ENCODE data around the gene KCNN1. TPM values are rescaled to one million over a fixed set of nuclear protein-coding genes. Genes with fewer than 3 reads are reported as not detected.
A peak's percentile ranks its signal among the peaks of the same experiment; 100 is the strongest.

KCNN1 gene
- total and polyA plus RNA-seq, 2 of the 13 experiments (the other 11 are each of a cell fraction or from before 2014, with no cell fraction given): 0.04 TPM; not detected in 1

GRCh38 chr19:18029617-18030338 lies 62.9 kb downstream of the KCNN1 start (continued):
- TF ChIP-seq STAT6 (CRISPR knock-in tag; IDR thresholded peaks at IDR 0.05; ENCODE audit: borderline replicate concordance) (no peak), ZZZ3 (CRISPR knock-in tag; IDR thresholded peaks at IDR 0.05; ENCODE audit: borderline replicate concordance) (no peak), KLF15 (CRISPR knock-in tag; IDR thresholded peaks at IDR 0.05; ENCODE audit: borderline replicate concordance) (no peak), ATF5 (CRISPR knock-in tag; IDR thresholded peaks at IDR 0.05; ENCODE audit: low read depth) (no peak), SRSF4 (IDR thresholded peaks at IDR 0.05; ENCODE audit: low read depth, low read length, poor library complexity, severe bottlenecking) (no peak), TRAFD1 (CRISPR knock-in tag; IDR thresholded peaks at IDR 0.05; ENCODE audit: borderline replicate concordance) (no peak), TOPORS (CRISPR knock-in tag; IDR thresholded peaks at IDR 0.05) (no peak), PHF8 (CRISPR knock-in tag; IDR thresholded peaks at IDR 0.05) (no peak), CCAR2 (optimal IDR thresholded peaks at IDR 0.05; ENCODE audit: low read depth, low read length) (no peak), ZNF326 (CRISPR knock-in tag; IDR thresholded peaks at IDR 0.05; ENCODE audit: borderline replicate concordance) (no peak), ZNF766 (CRISPR knock-in tag; IDR thresholded peaks at IDR 0.05; ENCODE audit: borderline replicate concordance) (no peak), ZHX2 (IDR thresholded peaks at IDR 0.05; ENCODE audit: low read depth) (no peak), ZHX2 (CRISPR knock-in tag; IDR thresholded peaks at IDR 0.05; ENCODE audit: borderline replicate concordance) (no peak), HIC2 (CRISPR knock-in tag; IDR thresholded peaks at IDR 0.05; ENCODE audit: low read depth) (peak; percentile 96), POGZ (CRISPR knock-in tag; IDR thresholded peaks at IDR 0.05) (no peak)
